Tibial nerve (tissue), 4 donors: ENCODE measurements around the gene CORO7. TPM values are rescaled to one million over a fixed set of nuclear protein-coding genes. Genes with fewer than 3 reads are reported as not detected.

Source experiments
- DNase-seq, 2 donors: peaks; one replicate each; pipeline ENCODE4 v3.0.0-alpha.2; 2019; ENCODE audit warnings: low spot score in 2 of 2
- H3K27ac ChIP-seq, 4 donors: fragments of 200-600 bp; sonication (generic) in 3 of 4; one replicate each; pipeline ENCODE4 v1.5.1; 2017 to 2019; ENCODE audit warnings: mild to moderate bottlenecking in 1 of 4
- H3K27me3 ChIP-seq, 2 donors: fragments of 200-600 bp; sonication (generic) in 1 of 2; one replicate each; pipeline versions ENCODE4 v1.5.1 to v1.6.0; 2017 to 2019
- H3K36me3 ChIP-seq, 3 donors: fragments of 200-600 bp; sonication (generic); one replicate each; pipeline ENCODE4 v1.5.1; 2018 to 2019
- H3K4me1 ChIP-seq, 4 donors: fragments of 200-600 bp; sonication (generic) in 3 of 4; one replicate each; pipeline ENCODE4 v1.5.1; 2017 to 2019
- H3K4me3 ChIP-seq, 4 donors: fragments of 200-600 bp; sonication (generic) in 3 of 4; one replicate each; pipeline ENCODE4 v1.5.1; 2017 to 2019; ENCODE audit warnings: mild to moderate bottlenecking in 1 of 4, moderate library complexity in 1 of 4
- H3K9me3 ChIP-seq, 4 donors: fragments of 200-600 bp; sonication (generic) in 3 of 4; one replicate each; pipeline ENCODE4 v1.5.1; 2017 to 2019
- EP300 ChIP-seq, 2 donors: sonication (generic); formaldehyde crosslinking; IDR thresholded peaks; one replicate each; pipeline ENCODE4 v1.6.1; 2017; ENCODE audit warnings: antibody characterized with exemption in 2 of 2, mild to moderate bottlenecking in 1 of 2
- POLR2A ChIP-seq, 2 donors: fragments of 450-650 bp; IDR thresholded peaks; one replicate each; pipeline ENCODE4 v1.6.1; 2017; ENCODE audit warnings: antibody characterized with exemption in 2 of 2, mild to moderate bottlenecking in 2 of 2, moderate library complexity in 2 of 2
- WGBS, 2 donors: methylation state at CpG; one replicate each; pipeline ENCODE4 v1.1.5; 2018; 5-methylcytosine and 5-hydroxymethylcytosine counted together
- total RNA-seq, 4 donors: library from RNA; depleted of rRNA; stranded (reverse); fragments of >200 nt; gene quantifications; one replicate each; pipeline ENCODE4 v1.1.0, GENCODE V29; 2016
- TF ChIP-seq, protein P1 (sequence below), 5 experiments: fragments of 200-600 bp in 3 of 5; fragments of 450-650 bp in 2 of 5; sonication (generic) in 3 of 5; IDR thresholded peaks; one replicate each; pipeline ENCODE4 v1.5.1; 2016 to 2019; ENCODE audit warnings: antibody characterized with exemption in 5 of 5, mild to moderate bottlenecking in 3 of 5, moderate library complexity in 2 of 5

Gene CORO7
- total RNA-seq, 4 donors from 2014 or later: 27.8 to 77.4 (median 52.1) TPM

- Histone ChIP-seq H3K4me3 (no peak overlapping the region), H3K4me1 (peaks cover 0 to 9% (median 0%) of the 10 kb centered on the region in 4 donors), H3K9me3 (no peaks in the 10 kb centered on the region), H3K27me3 (no peaks in the 10 kb centered on the region), H3K27ac (no peak overlapping the region), H3K36me3 (peaks cover 0 to 83% (median 0%) of the 10 kb centered on the region in 3 donors)
- WGBS, 2 donors: 95 to 96% methylated on average over 3 to 10 of the region's 19 CpGs
- no peak for TF ChIP-seq POLR2A (IDR thresholded peaks at IDR 0.05)
- TF ChIP-seq EP300 (IDR thresholded peaks at IDR 0.05): no peak
- TF ChIP-seq, protein P1, sequence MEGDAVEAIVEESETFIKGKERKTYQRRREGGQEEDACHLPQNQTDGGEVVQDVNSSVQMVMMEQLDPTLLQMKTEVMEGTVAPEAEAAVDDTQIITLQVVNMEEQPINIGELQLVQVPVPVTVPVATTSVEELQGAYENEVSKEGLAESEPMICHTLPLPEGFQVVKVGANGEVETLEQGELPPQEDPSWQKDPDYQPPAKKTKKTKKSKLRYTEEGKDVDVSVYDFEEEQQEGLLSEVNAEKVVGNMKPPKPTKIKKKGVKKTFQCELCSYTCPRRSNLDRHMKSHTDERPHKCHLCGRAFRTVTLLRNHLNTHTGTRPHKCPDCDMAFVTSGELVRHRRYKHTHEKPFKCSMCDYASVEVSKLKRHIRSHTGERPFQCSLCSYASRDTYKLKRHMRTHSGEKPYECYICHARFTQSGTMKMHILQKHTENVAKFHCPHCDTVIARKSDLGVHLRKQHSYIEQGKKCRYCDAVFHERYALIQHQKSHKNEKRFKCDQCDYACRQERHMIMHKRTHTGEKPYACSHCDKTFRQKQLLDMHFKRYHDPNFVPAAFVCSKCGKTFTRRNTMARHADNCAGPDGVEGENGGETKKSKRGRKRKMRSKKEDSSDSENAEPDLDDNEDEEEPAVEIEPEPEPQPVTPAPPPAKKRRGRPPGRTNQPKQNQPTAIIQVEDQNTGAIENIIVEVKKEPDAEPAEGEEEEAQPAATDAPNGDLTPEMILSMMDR (IDR thresholded peaks at IDR 0.05): no peak
- DNase-seq: no peak
Measured at GRCh38 chr16:4358236-4358635, 58.2 kb downstream of the CORO7 start.

DNA sequence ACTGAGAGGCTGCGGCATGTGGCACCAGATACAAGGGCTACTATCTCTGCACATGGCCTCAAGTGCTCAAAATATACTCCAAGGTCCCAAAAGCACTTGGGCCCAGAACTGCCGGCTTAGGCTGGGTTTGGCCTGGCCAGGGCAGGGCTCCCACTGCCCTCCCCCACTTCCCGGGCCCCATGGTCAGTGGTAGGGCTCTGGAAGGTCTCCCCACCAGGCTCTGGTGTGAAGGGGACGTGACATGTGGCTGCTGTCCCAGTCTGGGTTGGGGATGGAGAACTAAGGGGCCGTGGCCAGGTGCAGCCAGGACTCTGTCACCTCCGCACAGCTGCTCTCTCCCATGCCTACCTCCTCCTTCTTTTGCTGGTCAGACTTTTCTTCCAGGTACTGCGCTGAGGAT, 59.6 kb downstream of the CORO7 start:
- TF ChIP-seq POLR2A (IDR thresholded peaks at IDR 0.05) (no peak), EP300 (IDR thresholded peaks at IDR 0.05) (no peak)
- Histone ChIP-seq H3K36me3 (peaks cover 0 to 69% (median 0%) of the 10 kb centered on the region in 3 donors), H3K4me1 (peaks cover 0 to 10% (median 0%) of the 10 kb centered on the region in 4 donors), H3K4me3 (no peak overlapping the region), H3K27ac (no peak overlapping the region), H3K9me3 (no peaks in the 10 kb centered on the region), H3K27me3 (no peaks in the 10 kb centered on the region)
- DNase-seq: no peak
- 91 to 95% methylated on average over 6 to 7 of the region's 7 CpGs for WGBS, 2 donors

DNA sequence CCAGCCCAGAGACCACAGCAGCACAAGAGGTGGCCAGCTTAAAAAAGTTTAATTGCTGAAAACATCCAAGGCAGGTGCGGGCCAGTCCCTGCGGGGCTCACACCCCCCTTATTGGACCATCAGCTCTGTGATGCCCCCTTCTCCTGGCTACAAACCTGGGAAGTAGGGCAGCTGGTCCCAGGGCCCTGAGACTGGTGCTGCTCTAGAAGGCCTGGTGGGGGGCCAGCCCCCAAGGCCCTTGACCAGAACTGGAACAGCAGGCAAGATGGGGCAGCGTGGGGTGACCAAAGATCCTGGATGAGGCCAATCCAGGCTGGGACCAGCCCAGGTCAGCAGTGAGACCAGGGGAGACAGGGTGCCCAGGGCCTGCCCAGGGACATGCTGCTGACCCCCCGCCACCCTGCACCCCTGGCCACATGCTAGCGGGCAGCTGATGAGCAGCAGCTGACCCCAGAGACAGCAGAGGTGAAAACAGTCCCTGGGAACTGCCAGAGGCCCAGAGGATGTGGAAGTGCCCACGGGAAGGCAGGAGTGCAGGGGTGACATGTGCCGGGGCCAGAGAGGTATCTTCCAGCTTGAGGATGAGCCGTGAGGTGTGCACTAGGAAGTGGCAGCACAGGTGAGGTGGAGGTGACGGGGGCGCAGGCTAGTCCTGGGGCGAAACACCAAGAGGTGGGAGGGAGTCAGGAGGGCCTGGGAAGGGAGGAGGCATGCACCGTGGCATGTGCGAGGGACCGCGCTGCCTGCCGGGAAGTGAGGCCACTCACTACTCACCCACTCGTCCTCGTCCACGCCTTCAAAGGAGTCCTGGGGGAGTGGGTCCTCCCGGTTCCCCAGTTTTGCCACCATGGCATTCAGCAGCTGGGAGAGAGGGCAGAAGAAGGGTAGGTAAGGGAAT, 61.6 kb downstream of the CORO7 start:
- Histone ChIP-seq H3K9me3 (no peaks in the 10 kb centered on the region), H3K4me1 (peaks cover 0 to 22% (median 8%) of the 10 kb centered on the region in 4 donors), H3K27me3 (no peaks in the 10 kb centered on the region), H3K27ac (no peak overlapping the region), H3K4me3 (no peak overlapping the region), H3K36me3 (peaks cover 0 to 50% (median 0%) of the 10 kb centered on the region in 3 donors)
- DNase-seq: no peak
- TF ChIP-seq, protein P1 (IDR thresholded peaks at IDR 0.05): no peak
- TF ChIP-seq POLR2A (IDR thresholded peaks at IDR 0.05) (no peak), EP300 (IDR thresholded peaks at IDR 0.05) (no peak)
- 85 to 89% methylated on average over 18 of the region's 20 CpGs for WGBS, 2 donors

DNA sequence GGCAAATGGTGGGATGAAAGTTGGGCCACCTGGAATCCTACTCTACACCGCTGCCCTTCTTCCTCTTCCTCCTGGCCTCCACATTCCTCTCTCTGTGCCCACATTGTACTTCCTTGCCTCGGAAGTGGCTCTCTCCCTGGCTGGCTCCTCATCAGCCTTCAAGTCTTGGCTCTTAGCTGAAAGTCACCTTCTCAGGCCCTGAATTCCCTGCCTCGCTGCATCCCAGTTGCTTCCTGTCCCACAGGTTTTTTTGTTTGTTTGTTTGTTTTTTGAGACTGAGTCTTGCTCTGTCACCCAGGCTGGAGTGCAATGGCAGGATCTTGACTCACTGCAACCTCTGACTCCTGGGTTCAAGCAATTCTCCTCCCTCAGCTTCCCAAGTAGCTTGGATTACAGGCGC, 62.7 kb downstream of the CORO7 start:
- DNase-seq: no peak
- H3K36me3 ChIP-seq: peaks cover 0 to 42% (median 0%) of the 10 kb centered on the region in 3 donors
- no peaks in the 10 kb centered on the region for H3K27me3 ChIP-seq
- no peaks in the 10 kb centered on the region for H3K9me3 ChIP-seq
- no peak overlapping the region for H3K27ac ChIP-seq
- TF ChIP-seq POLR2A (IDR thresholded peaks at IDR 0.05) (no peak), EP300 (IDR thresholded peaks at IDR 0.05) (no peak)
- TF ChIP-seq, protein P1 (IDR thresholded peaks at IDR 0.05): no peak
- 91 to 93% methylated on average over 4 of the region's 4 CpGs for WGBS, 2 donors
- peaks cover 0 to 25% (median 11%) of the 10 kb centered on the region in 4 donors for H3K4me1 ChIP-seq
- no peak overlapping the region for H3K4me3 ChIP-seq

DNA sequence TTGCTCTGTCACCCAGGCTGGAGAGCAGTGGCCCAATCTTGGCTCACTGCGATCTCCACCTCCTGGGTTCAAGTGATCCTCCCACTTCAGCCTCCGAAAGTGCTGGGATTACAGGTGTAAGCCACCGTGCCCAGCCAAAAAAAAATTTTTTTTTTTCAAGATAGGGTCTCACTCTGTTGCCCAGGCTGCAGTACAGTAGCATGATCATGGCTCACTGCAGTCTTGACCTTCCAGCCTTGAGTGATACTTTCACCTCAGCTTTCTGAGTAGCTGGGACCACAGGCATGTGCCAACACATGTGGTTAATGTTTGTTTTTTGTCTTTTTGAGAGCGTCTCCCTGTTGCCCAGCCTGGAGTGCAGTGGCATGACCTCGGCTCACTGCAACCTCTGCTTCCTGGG, 63.6 kb downstream of the CORO7 start:
- Histone ChIP-seq H3K4me1 (peaks cover 0 to 33% (median 16%) of the 10 kb centered on the region in 4 donors), H3K36me3 (peaks cover 0 to 33% (median 0%) of the 10 kb centered on the region in 3 donors), H3K27me3 (no peaks in the 10 kb centered on the region), H3K9me3 (no peaks in the 10 kb centered on the region), H3K4me3 (no peak overlapping the region), H3K27ac (no peak overlapping the region)
- DNase-seq: no peak
- 85 to 88% methylated on average over 5 of the region's 5 CpGs for WGBS, 2 donors
- no peak for TF ChIP-seq EP300 (IDR thresholded peaks at IDR 0.05)
- TF ChIP-seq, protein P1 (IDR thresholded peaks at IDR 0.05): no peak
- no peak for TF ChIP-seq POLR2A (IDR thresholded peaks at IDR 0.05)
